KG1 (cell line): ENCODE results near the gene OR10AD1.

Experiments used
- DNase-seq: peaks from one replicate; lab custom pipeline; 2025; lab: John Stamatoyannopoulos, UW

Gene OR10AD1

DNA sequence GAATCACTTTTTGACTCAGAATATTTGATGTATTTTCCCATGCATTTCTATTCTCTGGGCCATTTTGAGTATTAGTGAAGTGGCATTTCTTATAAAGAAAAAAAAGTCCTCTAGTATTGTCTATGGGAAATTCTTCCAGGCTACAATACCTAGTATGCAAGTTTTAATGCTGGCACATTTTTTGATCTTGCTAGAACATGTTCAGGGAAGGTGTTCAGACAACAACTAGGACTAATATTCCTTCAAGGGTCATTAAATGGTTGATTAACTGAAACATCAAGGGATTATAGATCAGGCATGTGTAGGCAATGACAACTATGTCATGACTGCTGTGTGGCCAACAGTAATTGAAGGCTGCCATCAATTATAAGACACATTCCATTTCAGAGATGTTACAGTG lies 12.0 kb downstream of the OR10AD1 start:
- DNase-seq = no peak

DNA sequence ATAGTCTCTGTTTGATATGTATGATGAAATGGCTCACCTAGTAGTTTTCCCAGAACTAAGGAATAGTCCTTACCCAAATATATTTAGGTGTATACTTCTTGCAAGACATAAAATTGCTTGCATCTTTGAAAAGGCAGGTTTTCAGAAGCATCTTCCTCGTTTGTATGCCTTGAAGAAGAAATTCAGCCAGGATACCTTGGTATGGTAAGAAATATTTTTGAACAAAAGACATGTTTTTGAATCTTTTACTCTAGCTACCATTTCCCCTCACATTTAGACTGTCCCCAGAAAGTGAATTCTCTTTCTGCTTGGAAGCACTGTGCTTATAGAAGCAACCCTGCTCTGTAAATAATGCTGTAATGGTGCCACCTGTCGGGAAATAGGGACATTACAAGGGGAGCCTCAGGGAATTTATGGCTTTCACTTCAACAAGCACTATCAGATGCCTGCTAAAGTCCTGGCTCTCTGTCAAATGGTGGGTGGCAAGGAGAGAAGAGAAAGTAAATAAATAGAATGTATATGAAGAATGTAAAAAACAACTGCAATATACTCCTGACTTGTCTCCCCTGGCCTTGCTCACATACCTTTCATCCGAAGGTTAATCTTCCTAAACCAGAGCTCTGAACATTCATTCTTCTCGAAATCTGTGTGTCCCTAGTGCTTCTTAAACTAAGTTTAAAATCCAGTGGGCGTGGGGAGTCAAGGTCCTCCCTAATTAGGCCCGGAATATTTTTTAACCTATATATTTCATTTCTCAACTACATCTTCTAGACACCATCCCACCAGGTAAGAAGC lies 13.6 kb downstream of the OR10AD1 start:
- peak; percentile 40 for DNase-seq

DNA sequence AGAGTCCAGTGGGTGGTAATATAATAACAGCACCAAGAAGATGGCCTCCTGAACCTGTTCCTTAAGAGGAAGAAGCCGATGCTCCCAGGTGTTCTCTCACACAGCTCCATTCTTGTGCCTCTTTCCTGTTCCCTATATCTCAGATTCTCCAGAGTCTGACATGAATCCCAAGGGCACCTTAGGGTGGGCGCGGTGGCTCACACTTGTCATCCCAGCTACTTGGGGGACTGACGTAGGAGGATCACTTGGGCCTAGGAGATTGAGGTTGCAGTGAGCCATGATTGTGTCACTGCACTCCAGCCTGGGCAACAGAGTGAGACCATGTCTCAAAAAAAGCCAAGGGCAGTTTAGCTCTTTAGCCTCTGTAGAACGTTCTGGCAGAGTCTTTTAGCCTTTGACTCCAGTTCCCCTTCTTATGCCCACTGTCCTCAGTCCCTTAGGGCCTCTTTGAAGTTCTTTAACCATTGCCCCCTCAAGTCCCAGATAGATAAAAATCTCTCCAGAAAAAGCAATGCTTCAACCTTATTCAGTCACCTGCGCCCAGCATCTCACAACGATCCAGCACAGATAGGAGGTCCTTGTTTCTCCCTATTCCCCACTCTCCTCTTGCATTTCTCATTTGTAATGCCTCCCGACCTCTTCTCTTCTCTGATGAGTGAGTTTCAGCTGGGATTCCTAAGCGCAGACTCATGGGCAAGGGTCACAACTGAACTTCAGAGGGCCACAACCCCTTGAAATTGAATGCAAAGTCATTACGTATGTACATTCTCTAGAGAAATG lies 15.0 kb downstream of the OR10AD1 start:
- DNase-seq = no peak

DNA sequence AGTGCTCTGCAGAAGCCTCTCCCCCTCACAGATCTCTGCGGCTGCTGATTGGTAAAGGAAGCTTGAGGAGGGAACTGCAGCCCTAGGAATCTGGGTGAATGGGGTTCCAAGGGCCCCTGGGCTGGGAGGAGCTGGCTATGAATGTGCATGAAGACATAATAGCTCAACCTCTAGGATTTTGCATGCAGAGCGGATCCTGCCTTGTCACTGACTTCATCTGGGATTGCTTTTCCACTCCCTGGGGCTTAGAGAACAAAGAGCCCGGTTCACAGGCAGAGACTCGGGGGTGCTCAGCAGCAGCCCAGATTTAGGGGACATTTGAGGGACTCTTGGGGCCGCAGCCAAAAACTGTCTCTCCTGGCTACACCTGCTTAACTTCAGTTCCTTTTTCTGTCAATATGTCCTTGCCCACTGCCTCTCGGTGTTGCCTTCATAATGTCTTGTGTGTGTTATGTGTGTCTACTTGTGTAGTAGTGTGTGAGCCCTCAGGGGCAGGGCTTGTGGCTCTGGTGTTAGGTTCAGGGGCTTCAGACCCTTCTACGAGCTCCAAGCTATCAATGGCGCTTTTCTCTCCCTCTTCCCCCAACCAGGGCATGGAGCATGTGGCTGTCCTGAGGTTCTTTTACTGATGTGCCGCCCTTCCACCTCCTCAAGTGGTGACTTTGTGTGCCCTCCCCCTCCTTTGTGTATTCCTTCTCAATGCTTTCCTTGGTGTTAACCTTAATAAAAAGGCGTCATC lies 17.7 kb downstream of the OR10AD1 start:
- DNase-seq = no peak

DNA sequence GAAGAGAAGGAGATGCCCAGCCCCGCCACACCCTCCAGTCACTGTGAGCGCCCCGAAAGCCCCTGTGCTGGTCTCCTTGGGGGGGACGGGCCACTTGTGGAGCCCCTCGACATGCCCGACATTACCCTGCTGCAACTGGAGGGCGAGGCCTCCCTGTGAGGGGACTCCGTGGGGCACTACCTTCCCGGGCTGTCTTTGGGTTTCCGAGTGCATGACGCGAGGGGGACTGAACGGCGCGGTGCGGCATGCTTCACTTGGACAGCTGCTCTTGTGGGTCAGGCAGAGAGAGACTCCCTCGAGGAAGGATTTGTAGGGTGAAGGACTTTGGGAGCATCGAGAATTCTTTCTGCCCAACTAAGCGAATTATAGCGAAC lies 18.6 kb downstream of the OR10AD1 start:
- no peak for DNase-seq

DNA sequence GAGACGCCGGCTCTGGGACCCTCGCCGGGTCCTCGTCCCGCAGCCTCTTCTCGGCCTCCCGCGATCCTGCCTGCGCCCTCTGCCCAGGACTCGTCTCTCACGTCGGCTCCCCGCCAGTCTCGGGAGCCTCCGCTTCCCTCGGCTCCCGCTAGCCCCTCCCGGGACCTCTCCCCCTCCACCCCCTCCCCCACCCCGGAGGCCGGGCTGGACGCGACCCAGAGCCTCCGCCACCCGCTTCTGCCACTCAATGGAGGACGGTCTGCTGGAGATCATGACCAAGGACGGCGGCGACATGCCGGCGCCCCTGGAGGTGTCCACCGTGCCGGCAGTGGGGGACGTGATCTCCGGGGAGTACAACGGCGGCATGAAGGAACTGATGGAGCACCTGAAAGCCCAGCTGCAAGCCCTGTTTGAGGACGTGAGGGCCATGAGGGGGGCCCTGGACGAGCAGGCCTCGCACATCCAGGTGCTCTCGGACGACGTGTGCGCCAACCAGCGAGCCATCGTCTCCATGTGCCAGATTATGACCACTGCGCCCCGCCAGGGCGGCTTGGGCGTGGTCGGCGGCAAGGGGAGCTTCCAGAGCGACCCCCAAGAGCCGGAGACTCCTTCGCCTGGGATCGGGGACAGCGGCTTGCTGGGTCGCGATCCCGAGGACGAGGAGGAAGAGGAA lies 19.1 kb downstream of the OR10AD1 start:
- no peak for DNase-seq

DNA sequence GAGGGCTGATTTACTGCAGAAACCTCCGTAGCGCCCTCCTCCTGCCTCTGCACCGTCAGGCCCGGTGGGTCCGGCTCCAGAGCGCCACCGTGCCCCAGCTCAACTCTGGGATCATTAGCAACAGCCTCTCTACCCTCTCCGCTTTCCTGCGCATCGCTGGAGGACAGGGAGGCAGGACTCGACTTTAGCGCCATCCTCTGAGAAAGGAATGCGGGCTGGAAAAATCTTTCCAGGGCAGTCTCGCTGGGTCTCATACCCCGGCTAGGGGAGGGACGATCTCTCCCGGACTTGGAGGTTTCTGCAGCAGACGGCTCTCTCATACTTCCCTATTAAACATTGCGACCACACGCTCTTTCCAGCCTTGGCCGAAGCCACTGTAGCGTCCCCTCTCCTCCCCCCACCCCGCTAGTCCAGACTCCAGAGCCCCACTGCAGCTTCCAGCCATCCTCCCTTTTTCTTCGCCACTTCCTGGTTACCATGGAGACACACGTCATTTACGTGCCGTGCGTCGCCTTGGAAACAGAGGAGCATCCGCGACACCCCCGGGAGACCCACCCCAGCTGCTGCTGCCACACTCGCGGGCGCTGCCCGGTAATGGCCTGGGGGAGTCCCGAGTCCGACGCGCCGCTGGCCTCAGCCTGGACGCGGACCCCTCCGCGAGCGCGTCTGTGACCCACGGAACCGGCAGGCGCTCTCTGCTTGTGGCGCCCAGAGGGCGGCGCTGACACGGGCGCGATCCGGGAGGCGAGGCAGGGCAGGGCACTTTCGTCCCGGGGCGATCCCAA lies 19.8 kb downstream of the OR10AD1 start, which contains the start of gene CCDC184:
TSS of gene CCDC184 (plus strand) at position 554 of the 785 bp plus-strand sequence. CDS start 479 bp downstream, outside the sequence.
- no peak for DNase-seq

DNA sequence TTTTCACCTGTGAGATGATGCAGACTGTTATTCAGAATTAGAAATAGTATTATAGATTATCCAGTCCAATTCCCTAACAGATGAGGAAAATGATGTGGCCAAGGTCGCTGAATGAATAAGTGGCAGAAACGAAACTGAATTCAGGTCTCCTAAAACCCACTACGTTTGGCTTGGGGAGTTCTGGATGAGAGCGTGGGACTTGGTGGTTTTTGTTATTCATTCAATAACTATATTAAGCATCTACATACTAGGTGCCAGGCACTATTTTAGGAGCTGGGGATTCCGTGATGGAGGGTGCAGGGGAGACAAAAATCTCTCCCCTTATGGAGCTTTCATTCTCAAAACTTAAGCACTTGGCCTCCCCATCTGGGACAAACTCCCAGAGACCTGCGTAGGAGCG lies 20.5 kb downstream of the OR10AD1 start:
- no peak for DNase-seq

DNA sequence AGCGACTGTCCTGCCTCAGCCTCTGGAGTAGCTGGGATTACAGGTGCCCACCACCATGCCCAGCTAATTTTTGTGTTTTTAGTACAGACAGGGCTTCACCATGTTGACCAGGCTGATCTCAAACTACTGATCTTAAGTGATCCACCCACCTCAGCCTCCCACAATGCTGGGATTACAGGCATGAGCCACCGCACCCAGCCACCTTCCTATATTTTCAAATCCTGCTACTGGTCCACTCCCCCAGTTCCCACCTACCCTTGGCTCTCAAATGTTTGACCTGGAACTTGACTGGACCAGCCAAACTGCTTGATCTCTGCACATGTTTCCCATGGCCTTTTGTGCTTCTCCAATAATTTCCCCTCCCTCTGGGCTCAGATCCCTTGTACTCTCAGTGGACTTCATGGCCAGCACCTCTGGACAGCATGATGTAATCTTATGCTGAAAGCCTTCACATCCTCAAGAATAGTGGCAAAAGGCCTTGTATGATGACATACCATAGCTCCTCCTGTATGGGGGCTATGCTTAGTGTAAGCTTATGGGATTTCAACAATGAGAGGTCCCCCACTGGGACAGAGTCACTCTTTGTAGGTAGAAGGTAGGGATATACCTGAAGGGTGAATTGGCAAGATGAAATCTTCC lies 22.1 kb downstream of the OR10AD1 start:
- no peak for DNase-seq

DNA sequence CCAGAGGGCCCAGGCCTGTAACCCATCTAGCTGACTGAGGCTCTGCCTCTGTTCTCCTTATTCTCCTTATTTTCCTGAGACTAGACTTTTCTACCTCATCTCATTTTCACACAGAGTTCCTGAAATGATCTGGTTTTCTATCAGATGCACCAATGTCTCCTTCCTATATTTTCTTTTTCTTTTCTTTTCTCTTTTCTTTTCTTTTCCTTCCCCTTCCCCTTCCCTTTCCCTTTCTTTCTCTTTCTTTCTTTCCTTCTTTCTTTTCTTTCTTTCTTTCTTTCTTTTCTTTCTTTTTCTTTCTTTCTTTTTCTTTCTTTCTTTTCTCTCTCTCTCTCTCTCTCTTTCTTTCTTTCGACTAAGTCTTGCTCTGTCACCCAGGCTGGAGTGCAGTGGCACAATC lies 22.7 kb downstream of the OR10AD1 start:
- no peak for DNase-seq

DNA sequence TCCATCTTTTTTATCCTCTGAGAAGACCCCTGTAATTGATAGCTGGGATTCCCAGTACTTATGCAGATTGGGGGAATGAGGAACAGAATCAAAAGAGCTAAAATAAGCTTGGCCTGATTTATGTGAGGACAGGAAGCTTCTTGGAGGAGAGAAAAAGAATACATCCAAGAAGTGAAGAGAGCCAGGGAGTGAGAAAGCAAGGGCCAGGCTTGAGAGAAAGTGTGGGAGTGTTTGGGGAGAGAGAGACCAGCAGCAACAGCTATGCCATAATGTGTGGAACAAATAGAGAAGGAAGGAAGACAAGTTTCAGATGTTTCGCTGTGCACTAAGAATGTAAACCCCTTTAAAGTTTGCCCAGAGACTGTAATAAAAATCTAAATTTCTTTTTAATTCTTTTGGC lies 23.6 kb downstream of the OR10AD1 start:
- no peak for DNase-seq

DNA sequence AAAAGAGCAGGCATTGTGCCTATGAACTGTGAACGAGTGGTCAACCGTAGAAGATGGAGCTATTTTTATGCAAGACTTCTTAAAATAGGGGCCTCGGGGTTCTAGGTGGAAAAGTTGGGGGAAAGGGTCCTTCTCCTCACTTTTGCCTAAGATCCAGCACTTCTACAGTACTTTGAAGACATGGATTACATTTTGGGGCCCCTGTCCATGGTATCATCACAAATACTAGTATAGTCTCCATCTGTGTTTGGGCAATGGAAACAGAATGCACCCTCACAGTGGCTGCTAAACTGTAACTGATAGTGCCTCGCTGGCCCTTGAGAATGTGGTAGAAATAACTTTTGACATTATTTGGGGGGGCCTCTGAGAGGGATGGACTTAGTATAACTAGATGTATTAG lies 25.1 kb downstream of the OR10AD1 start:
- DNase-seq = no peak

DNA sequence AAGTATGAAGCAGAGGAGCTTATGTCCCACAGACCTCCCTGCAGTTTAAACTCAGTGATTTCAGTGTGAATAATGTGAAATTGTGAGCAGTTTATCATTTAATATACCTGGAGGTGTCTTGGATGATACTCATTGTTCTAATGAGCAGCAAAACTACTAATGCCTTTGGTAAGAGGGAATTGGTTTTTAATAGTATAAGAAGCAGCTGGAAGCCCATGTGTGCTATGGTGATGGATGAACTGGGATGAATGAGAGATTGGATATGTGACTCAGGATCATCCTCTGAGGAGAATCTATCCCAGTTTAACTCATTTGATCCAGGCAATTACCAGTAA lies 26.7 kb downstream of the OR10AD1 start:
- DNase-seq = no peak

DNA sequence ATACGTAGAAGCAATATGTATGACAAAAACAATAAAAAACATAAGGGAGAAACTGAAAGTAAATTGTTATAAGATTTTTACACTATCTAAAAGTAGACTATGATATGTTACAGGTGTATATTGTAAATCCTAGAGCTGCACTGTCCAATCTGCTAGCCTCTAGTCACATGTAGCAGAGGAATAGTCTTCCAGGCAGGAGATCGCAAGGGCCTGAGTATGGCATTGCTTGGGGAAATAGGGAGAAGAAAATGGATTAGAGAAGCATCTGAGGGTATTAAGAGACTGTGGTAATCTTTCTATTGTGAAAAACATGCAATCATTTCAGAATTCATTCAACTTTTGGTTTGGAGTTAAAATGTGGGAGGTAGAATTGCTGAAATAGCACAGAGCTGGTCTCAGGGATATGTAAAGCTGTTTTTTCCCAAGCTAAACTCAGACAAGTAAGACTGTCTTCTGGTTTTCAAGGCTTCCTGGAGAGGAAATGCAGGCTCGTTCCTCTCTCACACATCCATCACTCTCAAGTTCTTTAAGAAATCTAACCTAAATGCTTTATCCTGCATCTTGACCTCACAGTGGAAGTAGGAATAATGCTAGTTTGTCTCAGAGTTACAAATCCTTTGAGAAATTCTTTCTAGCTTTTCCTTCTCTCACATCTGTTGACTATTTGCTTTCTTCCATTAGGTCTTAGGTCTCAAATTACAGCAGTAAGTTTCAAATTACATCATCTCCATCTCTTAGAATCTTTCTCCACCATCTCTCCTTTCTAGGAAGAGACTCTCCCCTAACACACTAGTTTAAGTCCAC lies 27.3 kb downstream of the OR10AD1 start:
- no peak for DNase-seq

DNA sequence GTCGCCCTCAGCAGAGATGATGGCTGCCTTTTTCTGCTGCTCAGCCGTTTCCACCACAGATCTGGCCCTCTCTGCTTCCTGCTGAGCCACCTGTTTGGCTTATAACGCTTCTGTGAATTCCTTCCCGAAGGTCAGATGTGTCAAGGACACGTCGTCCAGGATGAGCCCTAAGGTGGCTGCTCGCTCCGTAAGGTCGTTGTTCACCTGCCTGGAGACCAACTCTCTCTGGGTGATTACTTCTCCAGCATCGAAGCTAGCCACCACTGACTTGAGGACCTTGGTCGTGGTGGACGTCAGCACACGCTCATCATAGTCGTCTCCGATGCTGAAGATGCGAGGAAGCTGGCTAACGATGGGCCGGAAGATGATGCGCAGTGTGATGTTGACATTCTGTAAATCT lies 34.1 kb downstream of the OR10AD1 start:
- no peak for DNase-seq

DNA sequence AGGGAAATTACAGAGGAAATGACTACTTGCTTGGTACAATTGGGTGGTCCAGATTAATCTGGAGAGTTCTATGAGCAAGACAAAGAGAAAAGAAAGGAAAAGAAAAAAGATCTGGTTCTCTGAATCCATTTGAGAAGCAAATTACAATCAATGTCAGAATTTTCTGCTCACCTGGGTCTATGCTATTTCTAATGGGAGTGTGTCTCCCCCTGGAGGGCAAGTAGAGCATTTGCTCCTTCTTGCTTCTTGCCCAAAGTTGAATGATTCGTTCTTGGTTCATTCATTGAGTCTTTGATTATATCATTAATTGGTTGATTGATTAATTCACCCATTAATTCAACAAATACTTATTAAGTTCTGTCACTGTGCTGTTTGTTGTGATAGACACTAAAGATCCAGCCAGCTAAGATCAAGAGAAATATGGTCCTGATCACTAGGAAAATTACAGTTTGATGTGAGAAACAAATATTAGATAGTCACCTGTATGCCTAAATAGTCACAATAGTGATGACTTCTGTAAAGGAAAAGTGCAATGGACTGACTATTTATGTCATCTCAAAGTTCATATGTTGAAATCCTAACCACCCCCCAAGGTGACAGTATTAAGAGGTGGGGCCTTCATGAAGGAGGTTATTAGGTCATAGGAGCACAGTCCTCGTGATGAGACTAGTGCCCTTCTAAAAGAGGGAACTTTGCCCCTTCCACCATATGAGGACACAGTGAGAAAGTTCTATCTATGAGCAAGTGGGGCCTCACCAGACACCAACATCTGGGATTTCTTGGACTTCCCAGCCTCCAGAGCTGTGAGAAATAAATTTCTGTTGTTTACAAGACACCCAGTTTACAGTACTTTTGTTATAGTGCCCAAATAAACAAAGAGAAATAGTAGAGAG lies 37.8 kb downstream of the OR10AD1 start:
- no peak for DNase-seq

DNA sequence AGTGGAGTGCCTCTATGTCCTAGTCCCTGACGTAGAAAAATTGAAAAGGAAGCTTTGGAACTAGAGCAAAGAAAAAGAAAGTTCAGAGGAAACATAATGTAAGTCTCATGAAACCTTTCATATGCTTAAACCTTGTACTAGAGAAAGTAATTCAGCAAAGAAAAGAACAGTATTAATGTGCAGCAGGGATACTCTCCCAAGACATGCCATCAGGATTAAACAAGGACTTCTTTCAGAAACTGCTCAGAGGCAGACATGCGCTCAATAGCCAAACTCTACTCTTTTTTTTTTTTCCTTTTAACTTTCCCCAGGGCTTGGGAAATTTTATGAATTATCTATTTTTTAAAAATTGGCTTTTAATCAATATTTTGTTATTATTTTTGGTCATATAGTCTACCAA lies 38.6 kb downstream of the OR10AD1 start:
- DNase-seq = no peak

DNA sequence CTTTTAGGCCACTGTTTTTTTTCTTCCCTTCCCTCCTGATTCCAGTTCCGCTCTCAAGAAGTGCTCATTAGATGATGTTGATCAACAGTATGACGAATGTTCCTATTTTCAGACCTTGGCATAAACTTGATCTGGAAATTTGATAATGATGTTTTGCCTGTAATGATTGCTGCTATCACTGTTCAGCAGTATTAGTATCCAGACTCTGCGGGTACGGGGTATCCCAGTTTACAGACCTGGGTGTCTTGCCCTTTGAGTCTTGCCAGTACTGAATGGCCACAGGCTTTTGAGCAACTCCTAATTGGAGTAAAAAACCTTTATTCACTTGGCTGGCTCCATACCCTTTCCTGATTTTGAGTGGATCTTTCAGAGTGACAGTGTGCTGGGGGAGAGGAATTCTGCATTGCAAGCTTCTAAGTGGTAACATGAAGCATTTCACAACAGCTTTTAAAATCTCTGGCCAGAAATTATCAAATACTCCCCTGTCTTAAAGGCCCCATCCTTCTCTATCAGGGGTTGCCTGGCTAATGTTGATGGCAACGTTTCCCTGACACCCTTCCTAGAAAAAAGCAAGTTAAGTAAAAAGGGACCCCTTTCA lies 39.8 kb downstream of the OR10AD1 start:
- DNase-seq = no peak

DNA sequence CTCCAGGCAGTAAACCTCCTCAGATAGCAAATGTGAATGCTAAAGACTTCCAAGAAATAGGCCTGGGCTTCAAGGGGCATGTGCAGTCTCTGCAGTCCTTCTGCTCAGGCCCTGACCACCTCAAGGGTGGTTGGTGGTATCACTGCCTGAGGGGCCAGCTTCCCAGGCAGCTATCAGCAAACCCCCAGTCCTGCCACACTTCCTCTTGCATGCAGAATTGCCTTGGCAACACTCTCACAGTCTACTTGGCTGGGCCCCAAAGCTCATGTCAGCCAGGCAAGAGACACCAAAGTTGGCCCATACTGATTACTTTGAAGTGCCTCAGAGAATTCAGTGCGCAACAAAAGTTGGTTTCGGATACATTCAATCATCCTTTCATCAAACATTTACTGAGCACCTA lies 42.3 kb downstream of the OR10AD1 start:
- DNase-seq = peak; percentile 19
